MCF 10A (cell line): ENCODE data around the gene NFIA. TPM values are rescaled to one million over a fixed set of nuclear protein-coding genes. Genes with fewer than 3 reads are reported as not detected.

Experiments
- BruUV-seq: library from RNA; stranded (reverse); fragments of 400-500 nt; replicated peaks from 2 replicates; lab custom pipeline; 2021; lab: Mats Ljungman, UMichigan
- CTCF ChIA-PET: fragments of 300-600 bp; sonication (Branson Sonifier 250); formaldehyde crosslinking; extraction: SDS; loops from one replicate; lab custom pipeline; 2021; ENCODE audit warnings: antibody characterized with exemption, inconsistent platforms; lab: Yijun Ruan, JAX
- POLR2A ChIA-PET: fragments of 300-600, 350-650 bp; sonication (Branson Sonifier 250); formaldehyde crosslinking; extraction: SDS; loops from one replicate; lab custom pipeline; 2020; ENCODE audit warnings: antibody characterized with exemption, inconsistent platforms; lab: Yijun Ruan, JAX
- DNase-seq: peaks from one replicate; pipeline ENCODE4 v3.0.0-alpha.2; 2018; ENCODE audit not compliant: unreplicated experiment
- H3K27ac Mint-ChIP-seq: one replicate; pipeline ENCODE4 v1.8.0; 2022; ENCODE audit warnings: mild to moderate bottlenecking, low read depth, mixed read lengths; ENCODE audit not compliant: unreplicated experiment
- H3K27me3 Mint-ChIP-seq: one replicate; pipeline ENCODE4 v1.8.0; 2022; ENCODE audit warnings: mixed read lengths; ENCODE audit not compliant: insufficient read depth, unreplicated experiment
- H3K36me3 Mint-ChIP-seq: one replicate; pipeline ENCODE4 v1.8.0; 2022; ENCODE audit warnings: mild to moderate bottlenecking, moderate library complexity, mixed read lengths; ENCODE audit not compliant: insufficient read depth, unreplicated experiment
- H3K4me1 Mint-ChIP-seq: one replicate; pipeline ENCODE4 v1.8.0; 2022; ENCODE audit warnings: mixed read lengths; ENCODE audit not compliant: insufficient read depth, unreplicated experiment
- H3K4me3 Mint-ChIP-seq: one replicate; pipeline ENCODE4 v1.8.0; 2022; ENCODE audit warnings: mild to moderate bottlenecking, moderate library complexity, mixed read lengths; ENCODE audit not compliant: unreplicated experiment
- H3K9me3 Mint-ChIP-seq: one replicate; pipeline ENCODE4 v1.8.0; 2022; ENCODE audit warnings: mixed read lengths; ENCODE audit not compliant: unreplicated experiment
- CTCF ChIP-seq: fragments of 200-600 bp; IDR thresholded peaks from one replicate; pipeline ENCODE4 v1.8.0; 2022; ENCODE audit warnings: antibody characterized with exemption, mild to moderate bottlenecking; ENCODE audit not compliant: unreplicated experiment
- intact Hi-C: fragments of 100-400 bp; cut with micrococcal nuclease; formaldehyde crosslinking; loops from 2 replicates; pipeline ENCODE4 v1.14.1; 2022
- total RNA-seq: library from RNA; stranded (reverse); gene quantifications from 2 replicates; pipeline ENCODE4 v1.2.3, GENCODE V29; 2022

The NFIA gene
- total RNA-seq, 1 experiment from 2014 or later, result 54.8 TPM

GRCh38 chr1:61167309-61167708 is 84.9 kb downstream of the NFIA start:
- H3K4me3 Mint-ChIP-seq, result no peak overlapping the region
- H3K4me1 Mint-ChIP-seq, result peaks cover 5% of the 10 kb centered on the region
- DNase-seq, result no peak
- no TSS peak for BruUV-seq
- ChIA-PET POLR2A (interaction anchor here (0.8 kb wide), 1 partner anchor 18 kb away, joined by 3 read pairs; no protein-coding TSS in a partner anchor), CTCF (interaction anchor here (0.5 kb wide), 1 partner anchor 28 kb away, joined by 4 read pairs; no protein-coding TSS in a partner anchor)
- H3K36me3 Mint-ChIP-seq, result peaks cover 5% of the 10 kb centered on the region
- H3K27me3 Mint-ChIP-seq, result no peaks in the 10 kb centered on the region
- intact Hi-C loops, result no loop called here
- H3K9me3 Mint-ChIP-seq, result no peaks in the 10 kb centered on the region
- no peak overlapping the region for H3K27ac Mint-ChIP-seq
- TF ChIP-seq CTCF, result no peak

- intact Hi-C loops, result no loop called here
- Mint-ChIP-seq H3K27me3 (no peaks in the 10 kb centered on the region), H3K27ac (no peak overlapping the region), H3K9me3 (no peaks in the 10 kb centered on the region), H3K36me3 (peaks cover 5% of the 10 kb centered on the region), H3K4me1 (peaks cover 5% of the 10 kb centered on the region), H3K4me3 (no peak overlapping the region)
- ChIA-PET CTCF (interaction anchor here (0.6 to 1.8 kb wide), 4 partner anchors 9 to 420 kb away, joined by 3 to 6 read pairs (median 4); no protein-coding TSS in a partner anchor), POLR2A (interaction anchor here (0.6 to 2.6 kb wide), 5 partner anchors 9 to 943 kb away, joined by 3 to 8 read pairs (median 7); no protein-coding TSS in a partner anchor)
- TF ChIP-seq CTCF, result no peak
- DNase-seq, result no peak
- no TSS peak for BruUV-seq
Measured at GRCh38 chr1:61169045-61169444, 86.7 kb downstream of the NFIA start.

- ChIA-PET CTCF (interaction anchor here (1.0 to 1.8 kb wide), 5 partner anchors 8 to 168 kb away, joined by 3 to 6 read pairs (median 3); no protein-coding TSS in a partner anchor), POLR2A (interaction anchor here (0.6 to 2.6 kb wide), 8 partner anchors 8 to 92 kb away, joined by 3 to 8 read pairs (median 4); no protein-coding TSS in a partner anchor)
- no peak for DNase-seq
- no peak for TF ChIP-seq CTCF
- intact Hi-C loops, result no loop called here
- H3K4me3 Mint-ChIP-seq, result no peak overlapping the region
- H3K9me3 Mint-ChIP-seq, result no peaks in the 10 kb centered on the region
- H3K27me3 Mint-ChIP-seq, result no peaks in the 10 kb centered on the region
- peaks cover 5% of the 10 kb centered on the region for H3K36me3 Mint-ChIP-seq
- H3K4me1 Mint-ChIP-seq, result peaks cover 5% of the 10 kb centered on the region
- no TSS peak for BruUV-seq
- H3K27ac Mint-ChIP-seq, result no peak overlapping the region
Measured at GRCh38 chr1:61169634-61170033, 87.3 kb downstream of the NFIA start.

GRCh38 chr1:61170328-61171238 is 88.2 kb downstream of the NFIA start:
- Mint-ChIP-seq H3K27ac (no peak overlapping the region), H3K4me1 (peaks cover 6% of the 10 kb centered on the region)
- no TSS peak for BruUV-seq

More at GRCh38 chr1:61170328-61171238, 88.2 kb downstream of the NFIA start:
- ChIA-PET POLR2A (interaction anchor here (0.6 to 2.6 kb wide), 9 partner anchors 10 to 93 kb away, joined by 3 to 8 read pairs (median 5); no protein-coding TSS in a partner anchor), CTCF (interaction anchor here (0.5 to 1.8 kb wide), 9 partner anchors 8 to 167 kb away, joined by 3 to 6 read pairs (median 3); no protein-coding TSS in a partner anchor)
- H3K36me3 Mint-ChIP-seq, result peaks cover 7% of the 10 kb centered on the region
- no peak overlapping the region for H3K4me3 Mint-ChIP-seq
- H3K27me3 Mint-ChIP-seq, result no peaks in the 10 kb centered on the region
- H3K9me3 Mint-ChIP-seq, result no peaks in the 10 kb centered on the region
- peak; percentile 10 for DNase-seq
- TF ChIP-seq CTCF, result no peak
- intact Hi-C loops, result no loop called here
